ENCODE results near the gene NDUFA7.

DNA sequence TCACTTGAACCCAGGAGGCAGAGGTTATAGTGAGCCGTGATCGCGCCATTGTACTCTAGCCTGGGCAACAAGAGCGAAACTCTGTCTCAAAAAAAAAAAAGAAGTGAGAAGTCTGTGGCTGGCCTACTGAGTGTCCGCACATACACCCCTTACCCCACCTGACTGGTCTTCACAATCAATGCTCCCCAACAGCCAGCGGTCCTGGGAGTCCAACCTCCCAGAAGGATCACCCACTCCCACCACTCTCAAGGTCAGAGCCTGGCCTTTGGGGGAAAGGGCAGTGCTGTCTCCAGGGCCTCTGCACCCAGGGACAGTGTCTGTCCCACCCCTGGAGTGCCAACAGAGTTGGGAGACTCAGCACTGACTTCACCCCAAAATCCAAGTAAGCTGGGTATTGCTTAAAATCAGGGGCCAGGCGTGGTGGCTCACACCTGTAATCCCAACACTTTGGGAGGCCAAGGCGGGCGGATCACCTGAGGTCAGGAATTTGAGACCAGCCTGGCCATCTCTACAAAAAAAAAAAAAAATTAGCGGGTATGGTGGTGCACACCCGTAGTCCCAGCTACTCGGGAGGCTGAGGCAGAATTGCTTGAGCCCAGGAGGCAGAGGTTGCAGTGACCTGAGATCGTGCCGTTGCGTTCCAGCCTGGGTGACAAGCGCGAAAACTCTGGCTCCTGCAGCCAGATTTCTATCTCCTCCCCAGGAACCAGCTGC is 10.7 kb downstream of the NDUFA7 start:
- TF ChIP-seq, protein P1, sequence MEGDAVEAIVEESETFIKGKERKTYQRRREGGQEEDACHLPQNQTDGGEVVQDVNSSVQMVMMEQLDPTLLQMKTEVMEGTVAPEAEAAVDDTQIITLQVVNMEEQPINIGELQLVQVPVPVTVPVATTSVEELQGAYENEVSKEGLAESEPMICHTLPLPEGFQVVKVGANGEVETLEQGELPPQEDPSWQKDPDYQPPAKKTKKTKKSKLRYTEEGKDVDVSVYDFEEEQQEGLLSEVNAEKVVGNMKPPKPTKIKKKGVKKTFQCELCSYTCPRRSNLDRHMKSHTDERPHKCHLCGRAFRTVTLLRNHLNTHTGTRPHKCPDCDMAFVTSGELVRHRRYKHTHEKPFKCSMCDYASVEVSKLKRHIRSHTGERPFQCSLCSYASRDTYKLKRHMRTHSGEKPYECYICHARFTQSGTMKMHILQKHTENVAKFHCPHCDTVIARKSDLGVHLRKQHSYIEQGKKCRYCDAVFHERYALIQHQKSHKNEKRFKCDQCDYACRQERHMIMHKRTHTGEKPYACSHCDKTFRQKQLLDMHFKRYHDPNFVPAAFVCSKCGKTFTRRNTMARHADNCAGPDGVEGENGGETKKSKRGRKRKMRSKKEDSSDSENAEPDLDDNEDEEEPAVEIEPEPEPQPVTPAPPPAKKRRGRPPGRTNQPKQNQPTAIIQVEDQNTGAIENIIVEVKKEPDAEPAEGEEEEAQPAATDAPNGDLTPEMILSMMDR (IDR thresholded peaks at IDR 0.05) = no peak
- TF ChIP-seq NR2C2 (CRISPR knock-in tag; IDR thresholded peaks at IDR 0.05) (no peak), ESRRA (CRISPR knock-in tag; IDR thresholded peaks at IDR 0.05; ENCODE audit: borderline replicate concordance) (no peak), ELF4 (CRISPR knock-in tag; IDR thresholded peaks at IDR 0.05; ENCODE audit: low read depth) (no peak), SP1 (CRISPR knock-in tag; conservative IDR thresholded peaks at IDR 0.05) (no peak), JUN (CRISPR knock-in tag; IDR thresholded peaks at IDR 0.05) (no peak), AR (CRISPR knock-in tag; IDR thresholded peaks at IDR 0.05) (no peak), TP53 (CRISPR knock-in tag; IDR thresholded peaks at IDR 0.05) (no peak), ETV6 (CRISPR knock-in tag; IDR thresholded peaks at IDR 0.05) (no peak)

Measured in WTC11 (cell line).